IPS-15b (cell line): Measurements from ENCODE around the gene MCU.
"Not testable (repeated sequence)": the region's sequence is repeated elsewhere in the genome, so short reads cannot be mapped to it uniquely, and the experiment has no call there.

Experiments used
- H3K27me3 ChIP-seq: one replicate; pipeline ENCODE4 v1.6.1; 2013; ENCODE audit warnings: low read length; ENCODE audit not compliant: control insufficient read depth, insufficient read depth
- H3K36me3 ChIP-seq: one replicate; pipeline ENCODE4 v1.6.1; 2013; ENCODE audit warnings: low read length; ENCODE audit not compliant: control insufficient read depth, insufficient read depth
- H3K4me1 ChIP-seq: one replicate; pipeline ENCODE4 v1.6.1; 2013; ENCODE audit warnings: mild to moderate bottlenecking, low read length; ENCODE audit not compliant: control insufficient read depth, insufficient read depth
- H3K4me3 ChIP-seq: one replicate; pipeline ENCODE4 v1.5.1; 2013; ENCODE audit warnings: low read depth, low read length
- H3K9ac ChIP-seq: one replicate; pipeline ENCODE4 v1.6.1; 2013; ENCODE audit warnings: low read depth, mild to moderate bottlenecking, low read length
- H3K9me3 ChIP-seq: one replicate; pipeline ENCODE4 v1.6.1; 2013; ENCODE audit warnings: mild to moderate bottlenecking, low read length; ENCODE audit not compliant: control insufficient read depth, insufficient read depth

The MCU gene

GRCh38 chr10:72771195-72771594 is 79.3 kb downstream of the MCU start:
- H3K4me3 ChIP-seq, H3K36me3 ChIP-seq, H3K4me1 ChIP-seq, H3K27me3 ChIP-seq, H3K9ac ChIP-seq, H3K9me3 ChIP-seq: not testable (repeated sequence)

- peaks cover 5% of the 10 kb centered on the region for H3K4me1 ChIP-seq
- H3K36me3 ChIP-seq, result no peaks in the 10 kb centered on the region
- no peaks in the 10 kb centered on the region for H3K27me3 ChIP-seq
- H3K9ac ChIP-seq, result no peak overlapping the region
- H3K9me3 ChIP-seq, result no peaks in the 10 kb centered on the region
- H3K4me3 ChIP-seq, result no peak overlapping the region
Measured at GRCh38 chr10:72772031-72772430, 80.1 kb downstream of the MCU start.

DNA sequence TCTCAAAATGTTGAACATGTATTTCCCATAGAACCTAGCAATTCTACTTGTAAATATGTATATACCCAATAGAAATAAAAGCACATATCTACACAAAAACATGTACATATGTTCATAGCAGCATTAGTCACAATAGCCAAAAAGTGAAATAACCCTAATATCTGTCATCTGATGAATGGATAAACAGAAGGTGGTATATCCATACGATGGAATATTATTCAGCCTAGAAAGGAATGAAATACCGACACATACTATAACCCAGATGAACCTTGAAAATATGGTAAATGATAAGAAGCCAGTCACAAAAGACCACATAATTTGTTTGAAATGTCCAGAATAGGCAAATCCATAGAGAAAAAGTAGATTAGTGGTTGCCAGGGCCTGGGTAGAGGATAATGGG is 87.9 kb downstream of the MCU start:
- H3K4me3 ChIP-seq, result no peak overlapping the region
- peaks cover 28% of the 10 kb centered on the region for H3K4me1 ChIP-seq
- H3K36me3 ChIP-seq, result no peaks in the 10 kb centered on the region
- H3K27me3 ChIP-seq, result no peaks in the 10 kb centered on the region
- H3K9ac ChIP-seq, result no peak overlapping the region
- H3K9me3 ChIP-seq, result no peaks in the 10 kb centered on the region

- H3K36me3 ChIP-seq, result no peaks in the 10 kb centered on the region
- H3K9ac ChIP-seq, result no peak overlapping the region
- no peaks in the 10 kb centered on the region for H3K9me3 ChIP-seq
- peaks cover 41% of the 10 kb centered on the region for H3K4me1 ChIP-seq
- no peaks in the 10 kb centered on the region for H3K27me3 ChIP-seq
- H3K4me3 ChIP-seq, result no peak overlapping the region
Measured at GRCh38 chr10:72782649-72783330, 90.8 kb downstream of the MCU start.

GRCh38 chr10:72783410-72783833 is 91.5 kb downstream of the MCU start:
- Histone ChIP-seq H3K27me3 (no peaks in the 10 kb centered on the region), H3K9ac (no peak overlapping the region), H3K4me3 (no peak overlapping the region), H3K9me3 (no peaks in the 10 kb centered on the region), H3K36me3 (no peaks in the 10 kb centered on the region), H3K4me1 (peaks cover 41% of the 10 kb centered on the region)

GRCh38 chr10:72784551-72785351 is 92.8 kb downstream of the MCU start:
- peak overlapping the region; percentile 5 for H3K4me3 ChIP-seq
- H3K9ac ChIP-seq, result peak overlapping the region; percentile 9
- no peaks in the 10 kb centered on the region for H3K36me3 ChIP-seq
- H3K9me3 ChIP-seq, result no peaks in the 10 kb centered on the region
- H3K27me3 ChIP-seq, result no peaks in the 10 kb centered on the region
- peaks cover 44% of the 10 kb centered on the region for H3K4me1 ChIP-seq

DNA sequence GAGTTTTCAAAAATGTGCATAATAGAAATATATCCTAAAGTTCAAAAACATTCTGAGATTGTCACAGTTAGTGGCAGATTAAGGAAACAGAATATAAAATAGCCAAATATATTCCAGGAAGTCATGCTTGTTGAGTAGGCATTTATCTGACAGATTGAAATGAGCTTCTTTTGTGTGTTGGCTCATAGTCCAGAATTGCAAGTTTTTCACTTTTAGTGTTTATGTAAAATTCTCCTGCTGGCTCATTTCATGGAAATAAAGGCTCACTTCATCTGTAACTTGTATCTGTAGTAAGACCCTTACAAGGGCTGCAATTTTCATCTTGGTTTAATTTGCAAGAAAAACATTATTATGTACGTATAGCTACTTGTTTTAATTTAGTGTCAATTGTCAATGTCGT is 93.5 kb downstream of the MCU start:
- H3K4me3 ChIP-seq, result no peak overlapping the region
- peaks cover 50% of the 10 kb centered on the region for H3K4me1 ChIP-seq
- H3K27me3 ChIP-seq, result no peaks in the 10 kb centered on the region
- H3K36me3 ChIP-seq, result no peaks in the 10 kb centered on the region
- no peaks in the 10 kb centered on the region for H3K9me3 ChIP-seq
- no peak overlapping the region for H3K9ac ChIP-seq

DNA sequence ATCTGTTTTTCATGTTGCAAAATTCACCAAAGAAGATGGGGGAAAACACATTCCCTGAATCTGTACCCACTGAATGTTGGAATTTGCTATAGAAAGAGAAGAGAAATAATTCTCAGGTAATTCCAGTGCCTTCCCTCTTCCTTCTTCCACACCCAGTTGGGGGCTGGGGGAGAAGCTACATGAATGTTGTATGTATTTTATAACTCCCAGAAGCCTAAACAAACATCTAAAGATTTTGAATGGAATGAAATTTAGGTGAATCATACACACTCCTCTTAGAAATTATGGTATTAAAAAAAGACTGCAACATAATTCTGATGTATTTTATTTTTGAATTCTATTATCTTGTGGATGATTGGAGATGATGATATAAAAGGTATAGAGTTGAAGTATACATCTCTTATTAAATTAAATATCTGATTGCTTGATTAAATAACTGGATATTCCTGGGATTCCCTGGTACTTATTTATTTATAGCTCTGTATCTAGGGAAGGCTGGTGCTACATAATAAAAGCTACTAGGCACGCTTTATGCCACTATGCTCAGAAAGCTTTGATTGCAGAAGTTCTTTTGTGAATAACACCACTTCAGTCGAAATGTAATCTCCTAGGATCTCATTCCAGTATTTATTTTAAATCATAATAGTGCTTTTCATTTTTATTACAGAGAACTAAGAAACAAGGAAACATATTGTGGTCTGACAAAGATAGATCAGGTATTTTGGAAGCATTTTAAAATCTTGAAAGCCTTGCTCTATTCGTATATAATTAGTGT is 98.5 kb downstream of the MCU start:
- Histone ChIP-seq H3K9ac (no peak overlapping the region), H3K4me1 (peaks cover 42% of the 10 kb centered on the region)

GRCh38 chr10:72792288-72792687 is 100.3 kb downstream of the MCU start:
- Histone ChIP-seq H3K36me3 (no peaks in the 10 kb centered on the region), H3K4me1 (peaks cover 34% of the 10 kb centered on the region), H3K9me3 (no peaks in the 10 kb centered on the region), H3K9ac (peak overlapping the region; percentile 68), H3K4me3 (no peak overlapping the region), H3K27me3 (no peaks in the 10 kb centered on the region)

More for the DNA sequence above, 98.5 kb downstream of the MCU start:
- Histone ChIP-seq H3K9me3 (no peaks in the 10 kb centered on the region), H3K36me3 (no peaks in the 10 kb centered on the region), H3K27me3 (no peaks in the 10 kb centered on the region), H3K4me3 (no peak overlapping the region)

GRCh38 chr10:72793752-72794151 is 101.8 kb downstream of the MCU start:
- Histone ChIP-seq H3K4me1 (peaks cover 34% of the 10 kb centered on the region), H3K36me3 (no peaks in the 10 kb centered on the region), H3K9me3 (no peaks in the 10 kb centered on the region), H3K4me3 (no peak overlapping the region), H3K27me3 (no peaks in the 10 kb centered on the region), H3K9ac (no peak overlapping the region)

DNA sequence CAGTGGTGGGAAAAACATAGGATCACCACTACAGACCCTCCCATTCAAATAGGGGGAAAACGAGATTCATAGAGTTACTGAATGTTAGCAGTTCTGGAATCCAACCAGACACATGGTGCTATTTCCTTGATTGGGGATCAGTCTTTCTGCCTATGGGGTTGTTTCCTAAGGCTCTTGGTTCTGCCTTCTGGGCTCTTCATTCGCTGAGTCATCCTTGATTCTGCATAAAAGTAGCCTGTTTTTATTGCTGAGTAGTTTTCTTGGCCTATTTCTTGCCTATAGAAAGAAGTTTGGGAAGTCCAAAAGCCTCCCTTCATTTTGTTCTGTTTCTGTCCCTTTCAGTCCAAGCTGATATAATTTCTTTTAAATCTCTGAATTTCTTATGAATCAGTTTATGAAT is 102.3 kb downstream of the MCU start:
- H3K9ac ChIP-seq, result no peak overlapping the region
- peaks cover 34% of the 10 kb centered on the region for H3K4me1 ChIP-seq
- no peaks in the 10 kb centered on the region for H3K36me3 ChIP-seq
- H3K4me3 ChIP-seq, result no peak overlapping the region
- no peaks in the 10 kb centered on the region for H3K27me3 ChIP-seq
- H3K9me3 ChIP-seq, result no peaks in the 10 kb centered on the region
